GM10266 (cell line): ENCODE results near the gene CMPK1.
"Not testable (repeated sequence)": the region's sequence is repeated elsewhere in the genome, so short reads cannot be mapped to it uniquely, and the experiment has no call there.

Experiments used
- DNase-seq: peaks from one replicate; pipeline ENCODE4 v3.0.0; 2012; ENCODE audit errors: extremely low spot score
- CTCF ChIP-seq: IDR thresholded peaks from 2 replicates; pipeline ENCODE4 v1.5.1; 2012; ENCODE audit warnings: mild to moderate bottlenecking, low read depth; ENCODE audit not compliant: control insufficient read depth, insufficient read depth; ENCODE audit errors: missing control alignments

Gene CMPK1

DNA sequence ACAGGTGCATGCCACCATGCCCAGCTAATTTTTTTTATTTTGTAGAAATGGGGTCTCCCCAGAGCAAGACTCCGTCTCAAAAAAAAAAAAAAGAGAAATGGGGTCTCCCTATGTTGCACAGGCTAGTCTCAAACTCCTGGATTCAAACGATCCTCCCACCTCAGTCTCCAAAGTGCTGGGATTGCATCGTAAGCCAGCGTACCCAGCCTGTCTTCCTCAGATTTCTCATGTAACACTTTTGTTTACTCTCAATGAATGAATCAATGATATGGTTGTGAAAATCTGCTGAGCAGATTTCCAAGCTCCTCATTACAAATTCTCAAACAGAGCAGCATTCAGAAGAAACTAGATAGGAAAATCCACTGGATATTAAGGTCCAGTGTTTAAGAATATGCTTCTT lies 6.6 kb downstream of the CMPK1 start:
- DNase-seq = no peak
- no peak for TF ChIP-seq CTCF

DNA sequence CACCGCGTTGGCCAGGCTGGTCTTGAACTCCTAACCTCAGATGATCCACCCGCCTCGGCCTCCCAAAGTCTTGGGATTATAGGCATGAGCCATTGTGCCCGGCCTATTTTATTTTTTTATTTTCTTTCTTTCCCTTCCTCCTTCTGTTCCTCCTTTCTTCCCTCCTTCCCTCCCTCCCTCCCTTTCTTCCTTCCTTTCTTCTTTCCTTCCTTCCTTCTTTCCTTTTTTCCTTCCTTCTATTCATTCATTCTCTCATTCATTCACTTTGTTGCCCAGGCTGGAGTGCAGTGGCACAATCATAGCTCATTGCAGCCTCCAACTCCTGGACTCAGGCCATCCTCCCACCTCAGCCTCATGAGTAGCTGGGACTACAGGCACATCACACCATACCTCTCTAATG lies 13.4 kb downstream of the CMPK1 start:
- not testable (repeated sequence) for DNase-seq

- no peak for TF ChIP-seq CTCF
- DNase-seq = no peak
Measured at GRCh38 chr1:47347735-47348134, 14.1 kb downstream of the CMPK1 start.

GRCh38 chr1:47348246-47348645 lies 14.7 kb downstream of the CMPK1 start:
- no peak for DNase-seq
- no peak for TF ChIP-seq CTCF

DNA sequence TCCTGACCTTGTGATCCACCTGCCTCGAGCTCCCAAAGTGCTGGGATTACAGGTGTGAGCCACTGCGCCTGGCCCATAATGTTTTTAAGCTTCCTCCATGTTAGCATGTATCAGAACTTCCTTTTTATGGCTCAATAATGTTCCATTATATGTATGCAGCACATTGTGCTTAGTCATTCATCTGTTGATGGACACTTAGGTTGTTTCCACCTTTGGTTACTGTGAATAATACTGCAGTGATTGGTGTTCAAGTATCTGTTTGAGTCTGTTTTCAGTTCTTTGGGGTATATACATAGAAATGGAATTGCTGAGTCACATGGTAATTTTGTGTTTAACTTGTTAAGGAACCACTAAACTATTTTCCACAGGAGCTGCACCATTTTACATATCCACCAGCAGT lies 17.7 kb downstream of the CMPK1 start:
- TF ChIP-seq CTCF = no peak
- DNase-seq = peak; percentile 20

DNA sequence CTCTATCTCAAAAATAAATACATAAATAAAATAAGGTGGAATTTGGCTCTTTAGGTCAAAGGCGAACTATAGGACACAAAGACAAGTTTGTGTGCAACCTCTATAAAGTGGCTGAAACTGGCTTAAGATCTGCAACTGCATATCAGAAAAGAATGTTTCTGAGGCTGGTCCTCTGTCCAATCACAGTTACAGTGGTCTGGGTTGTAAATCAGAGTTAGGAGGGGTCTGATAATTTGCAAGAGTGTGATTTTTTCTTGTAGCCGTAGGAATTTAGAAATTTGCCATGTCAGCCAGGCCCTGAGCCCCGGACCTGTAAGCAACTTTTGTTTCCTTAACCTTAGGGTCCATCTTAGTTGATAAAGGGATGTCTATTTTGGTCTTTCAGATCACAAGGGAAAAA lies 27.8 kb downstream of the CMPK1 start:
- TF ChIP-seq CTCF = no peak
- no peak for DNase-seq

DNA sequence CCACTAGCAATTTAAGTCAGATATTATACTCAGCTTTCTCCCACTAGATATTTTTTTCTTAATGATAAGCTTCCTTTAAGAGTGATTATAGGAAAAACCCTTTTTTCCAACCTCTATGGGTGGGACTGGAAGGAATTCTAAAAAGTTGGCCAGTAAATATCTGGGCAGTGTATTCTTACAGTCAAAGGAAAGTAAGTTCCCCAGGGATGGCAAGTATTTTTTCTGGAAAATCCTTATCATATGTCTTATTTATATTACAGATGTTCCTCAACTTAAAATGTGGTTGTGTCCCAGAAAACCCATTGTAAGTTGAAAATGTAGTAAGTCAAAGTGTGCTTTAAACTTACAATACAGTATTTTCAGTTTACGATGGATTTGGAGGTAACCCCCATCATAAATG lies 29.2 kb downstream of the CMPK1 start:
- DNase-seq = no peak
- TF ChIP-seq CTCF = no peak

DNA sequence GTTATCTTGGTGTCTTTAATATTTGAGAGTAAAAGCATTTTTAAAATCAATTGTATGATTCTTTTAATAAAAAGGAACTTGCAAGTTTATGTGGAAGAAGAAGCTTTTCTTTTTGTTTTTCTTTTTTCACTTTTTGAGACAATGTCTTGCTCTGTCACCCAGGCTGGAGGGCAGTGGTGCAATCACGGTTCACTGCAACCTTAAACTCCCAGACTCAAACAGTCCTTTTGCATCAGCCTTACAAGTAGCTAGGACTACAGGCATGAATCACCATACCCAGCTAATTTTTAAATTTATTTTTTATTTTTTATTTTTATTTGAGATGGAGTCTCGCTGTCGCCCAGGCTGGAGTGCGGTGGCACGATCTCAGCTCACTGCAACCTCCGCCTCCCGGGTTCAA lies 34.1 kb downstream of the CMPK1 start:
- TF ChIP-seq CTCF = no peak
- no peak for DNase-seq
